OCI-LY7 (cell line): ENCODE data around the gene CDC6. TPM values are rescaled to one million over a fixed set of nuclear protein-coding genes. Genes with fewer than 3 reads are reported as not detected.
A peak's percentile ranks its signal among the peaks of the same experiment; 100 is the strongest.

Source experiments
- BruUV-seq: library from RNA; stranded (reverse); fragments of 400-500 nt; replicated peaks from 2 replicates; lab custom pipeline; 2021; lab: Mats Ljungman, UMichigan
- CTCF ChIA-PET: fragments of 300-600 bp; sonication (Branson Sonifier 250); formaldehyde crosslinking; loops from one replicate; lab custom pipeline; 2022; ENCODE audit warnings: antibody characterized with exemption; ENCODE audit not compliant: unreplicated experiment; lab: Charles Lee
- POLR2A ChIA-PET: fragments of 300-600 bp; sonication (Branson Sonifier 250); formaldehyde crosslinking; loops from one replicate; lab custom pipeline; 2022; ENCODE audit warnings: antibody characterized with exemption; lab: Charles Lee
- DNase-seq: peaks from one replicate; pipeline ENCODE4 v3.0.0-alpha.2; 2015; ENCODE audit warnings: low spot score
- H2AFZ ChIP-seq: fragments of 200-600 bp; sonication (generic), shearing (Covaris generic); 2 replicates; pipeline ENCODE4 v1.6.1; 2014; ENCODE audit warnings: mild to moderate bottlenecking, antibody characterized with exemption, low read length, moderate library complexity
- H3K27ac ChIP-seq: fragments of 200-600 bp; sonication (generic); 2 replicates; pipeline ENCODE4 v1.5.1; 2014; ENCODE audit warnings: mixed run types, low read depth, mild to moderate bottlenecking, moderate library complexity, low read length, inconsistent platforms; ENCODE audit not compliant: poor library complexity, severe bottlenecking
- H3K36me3 ChIP-seq: fragments of 200-600 bp; sonication (generic); 2 replicates; pipeline ENCODE4 v1.6.1; 2014; ENCODE audit warnings: mild to moderate bottlenecking, antibody characterized with exemption, low read length, moderate library complexity, mixed read lengths; ENCODE audit not compliant: insufficient read depth
- H3K4me1 ChIP-seq: fragments of 200-600 bp; sonication (generic); 2 replicates; pipeline ENCODE4 v1.5.1; 2014; ENCODE audit warnings: mild to moderate bottlenecking, low read length; ENCODE audit not compliant: insufficient read depth, poor library complexity, severe bottlenecking
- H3K4me2 ChIP-seq: fragments of 200-600 bp; sonication (generic); 2 replicates; pipeline ENCODE4 v1.6.1; 2014; ENCODE audit warnings: mild to moderate bottlenecking, low read length
- H3K4me3 ChIP-seq: fragments of 200-600 bp; sonication (generic); 2 replicates; pipeline ENCODE4 v1.5.1; 2014; ENCODE audit warnings: mild to moderate bottlenecking, low read depth, low read length; ENCODE audit not compliant: poor library complexity, severe bottlenecking
- H3K79me2 ChIP-seq: fragments of 200-600 bp; sonication (generic); 2 replicates; pipeline ENCODE4 v1.6.1; 2016; ENCODE audit warnings: low read depth, mild to moderate bottlenecking, low read length, moderate library complexity, mixed read lengths; ENCODE audit not compliant: insufficient read depth
- H3K9me2 ChIP-seq: fragments of 200-600 bp; sonication (generic); 2 replicates; pipeline ENCODE4 v1.6.1; 2016; ENCODE audit warnings: mild to moderate bottlenecking, low read length, mixed read lengths; ENCODE audit not compliant: insufficient read depth
- H3K9me3 ChIP-seq: fragments of 200-600 bp; sonication (generic); 2 replicates; pipeline ENCODE4 v1.6.1; 2014; ENCODE audit warnings: mild to moderate bottlenecking, mixed run types, low read length, mixed read lengths
- H4K20me1 ChIP-seq: fragments of 200-600 bp; sonication (generic); 2 replicates; pipeline ENCODE4 v1.6.1; 2014; ENCODE audit warnings: mild to moderate bottlenecking, antibody characterized with exemption, low read length, moderate library complexity, mixed read lengths; ENCODE audit not compliant: insufficient read depth
- EZH2phosphoT487 ChIP-seq: fragments of 200-600 bp; sonication (generic); IDR thresholded peaks from 2 replicates; pipeline ENCODE4 v1.6.1; 2018; ENCODE audit warnings: low read depth, borderline replicate concordance, mild to moderate bottlenecking, mixed run types, antibody characterized with exemption, low read length, moderate library complexity, mixed read lengths
- intact Hi-C: fragments of 100-400 bp; cut with micrococcal nuclease; formaldehyde crosslinking; loops from one replicate; pipeline ENCODE4 v1.10.0; 2022; ENCODE audit not compliant: unreplicated experiment
- total RNA-seq, 2 experiments: library from RNA; depleted of rRNA in 1 of 2; stranded (reverse); fragments of >200 nt in 1 of 2; shearing (Covaris generic) in 1 of 2; gene quantifications; 2 replicates each; pipeline ENCODE4 v1.2.3, GENCODE V29; 2014 to 2022
- TF ChIP-seq, protein P1 (sequence below): fragments of 200-600 bp; sonication (generic); conservative IDR thresholded peaks from 2 replicates; pipeline ENCODE4 v1.5.1; 2014; ENCODE audit warnings: mild to moderate bottlenecking, antibody characterized with exemption, low read length, moderate library complexity, mixed read lengths

CDC6 gene
- total RNA-seq, 2 experiments from 2014 or later: 75.2 to 132 TPM

DNA sequence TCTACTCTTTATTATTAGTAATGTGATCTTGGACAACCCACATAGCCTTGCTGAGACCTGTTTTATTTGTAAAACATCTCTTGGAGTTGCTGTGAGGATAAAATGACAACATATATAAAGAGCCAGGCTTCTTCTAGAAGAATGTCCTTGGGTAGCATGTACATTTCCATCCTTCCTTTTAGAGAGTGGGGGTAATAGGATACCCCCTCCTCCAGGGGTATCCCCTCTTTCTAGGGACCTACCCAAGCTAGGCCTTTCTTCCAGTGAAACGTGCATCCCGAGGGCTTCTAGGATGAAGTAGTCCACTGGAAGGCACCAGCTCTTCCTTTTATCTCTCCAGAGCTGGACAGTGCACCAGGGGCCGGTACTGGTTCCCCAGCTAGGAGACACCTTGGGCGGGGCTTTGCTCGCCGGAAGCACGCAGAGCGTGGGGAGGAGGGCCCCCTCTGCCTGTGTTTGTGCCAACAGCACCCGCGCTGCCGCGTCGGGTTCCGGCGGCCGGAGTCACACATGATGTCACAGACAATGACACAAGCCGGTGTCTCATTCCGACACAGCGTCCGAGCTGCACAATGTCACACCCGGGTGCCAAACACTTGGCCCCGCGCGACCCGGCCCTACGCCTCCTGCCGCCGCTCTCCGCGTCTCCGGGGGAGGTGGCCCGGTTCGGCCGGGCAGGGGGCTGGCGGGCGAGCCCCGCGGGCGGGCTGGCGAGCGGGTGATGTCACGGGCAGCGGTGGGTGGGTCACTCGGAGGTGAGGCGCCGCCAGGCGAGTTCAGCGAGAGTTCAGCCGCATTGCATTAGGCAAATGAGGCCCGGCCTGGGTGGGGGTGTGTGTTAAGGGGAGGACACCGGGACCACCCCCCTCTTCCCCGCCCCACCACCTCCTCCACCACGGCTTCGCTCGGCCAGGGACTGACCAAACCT is 53.5 kb downstream of the CDC6 start:
- ChIA-PET CTCF (interaction anchor here (0.7 to 0.9 kb wide), 2 partner anchors 14 to 17 kb away, joined by 3 read pairs; no protein-coding TSS in a partner anchor), POLR2A (interaction anchor here (0.5 to 1.4 kb wide), 2 partner anchors 13 to 123 kb away, joined by 4 to 10 read pairs; no protein-coding TSS in a partner anchor)
- TF ChIP-seq EZH2phosphoT487: no peak
- TF ChIP-seq, protein P1, sequence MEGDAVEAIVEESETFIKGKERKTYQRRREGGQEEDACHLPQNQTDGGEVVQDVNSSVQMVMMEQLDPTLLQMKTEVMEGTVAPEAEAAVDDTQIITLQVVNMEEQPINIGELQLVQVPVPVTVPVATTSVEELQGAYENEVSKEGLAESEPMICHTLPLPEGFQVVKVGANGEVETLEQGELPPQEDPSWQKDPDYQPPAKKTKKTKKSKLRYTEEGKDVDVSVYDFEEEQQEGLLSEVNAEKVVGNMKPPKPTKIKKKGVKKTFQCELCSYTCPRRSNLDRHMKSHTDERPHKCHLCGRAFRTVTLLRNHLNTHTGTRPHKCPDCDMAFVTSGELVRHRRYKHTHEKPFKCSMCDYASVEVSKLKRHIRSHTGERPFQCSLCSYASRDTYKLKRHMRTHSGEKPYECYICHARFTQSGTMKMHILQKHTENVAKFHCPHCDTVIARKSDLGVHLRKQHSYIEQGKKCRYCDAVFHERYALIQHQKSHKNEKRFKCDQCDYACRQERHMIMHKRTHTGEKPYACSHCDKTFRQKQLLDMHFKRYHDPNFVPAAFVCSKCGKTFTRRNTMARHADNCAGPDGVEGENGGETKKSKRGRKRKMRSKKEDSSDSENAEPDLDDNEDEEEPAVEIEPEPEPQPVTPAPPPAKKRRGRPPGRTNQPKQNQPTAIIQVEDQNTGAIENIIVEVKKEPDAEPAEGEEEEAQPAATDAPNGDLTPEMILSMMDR: peak; percentile 41; the same call in 1 of the 2 replicates
- H3K4me2 ChIP-seq: peak overlapping the region; percentile 79
- no peaks in the 10 kb centered on the region for H3K36me3 ChIP-seq
- peaks cover 50% of the 10 kb centered on the region for H3K4me1 ChIP-seq
- H2AFZ ChIP-seq: peak overlapping the region; percentile 72
- BruUV-seq: no TSS peak
- no peaks in the 10 kb centered on the region for H3K9me3 ChIP-seq
- H3K79me2 ChIP-seq: no peaks in the 10 kb centered on the region
- H3K27ac ChIP-seq: peak overlapping the region; percentile 2
- H4K20me1 ChIP-seq: no peaks in the 10 kb centered on the region
- peak; percentile 90 for DNase-seq
- peak overlapping the region; percentile 73 for H3K4me3 ChIP-seq
- intact Hi-C loops: loop anchor here (1.0 kb wide), 1 partner anchor 19 kb away; no protein-coding TSS in a partner anchor
- no peaks in the 10 kb centered on the region for H3K9me2 ChIP-seq

DNA sequence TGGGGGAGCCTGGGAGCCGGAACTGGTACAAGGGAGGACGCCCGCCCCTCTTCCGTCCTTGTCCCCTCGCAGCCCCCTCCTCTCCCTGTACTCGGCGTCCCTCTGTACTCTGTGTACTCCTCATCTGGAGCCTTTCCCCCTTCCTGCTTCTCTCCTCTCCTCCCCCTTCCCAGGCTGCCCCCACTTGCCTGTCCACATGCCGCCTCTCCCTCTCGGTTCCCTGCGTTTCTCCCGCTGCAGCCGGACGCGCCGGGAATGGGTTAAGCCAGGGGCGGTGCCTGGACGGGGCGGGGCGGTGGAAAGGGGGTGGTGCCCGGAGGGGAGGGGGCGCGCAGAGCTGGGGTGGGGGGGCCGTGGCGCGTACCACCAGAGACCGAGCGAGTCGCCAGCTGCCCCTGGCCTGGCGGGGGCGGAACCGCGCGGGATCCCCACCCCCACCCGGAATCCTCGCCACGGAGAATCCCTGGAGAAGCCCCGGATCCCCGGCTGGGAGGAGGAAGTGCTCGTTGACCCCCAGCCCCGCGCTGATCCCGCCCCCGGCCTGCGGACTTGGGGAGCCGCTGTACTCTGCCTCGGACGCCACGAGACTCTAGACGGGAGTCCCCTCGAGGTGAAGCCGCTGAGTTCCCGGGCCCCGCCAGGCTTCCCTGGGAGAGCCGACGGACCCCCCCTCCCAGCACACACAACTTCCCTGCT is 54.3 kb downstream of the CDC6 start:
- Histone ChIP-seq H3K36me3 (no peaks in the 10 kb centered on the region), H3K9me3 (no peaks in the 10 kb centered on the region), H3K9me2 (no peaks in the 10 kb centered on the region), H3K27ac (peak overlapping the region; percentile 2), H3K79me2 (no peaks in the 10 kb centered on the region), H3K4me2 (peak overlapping the region; percentile 79), H2AFZ (peak overlapping the region; percentile 72; the same call in 1 of the 2 replicates), H3K4me3 (peak overlapping the region; percentile 73), H3K4me1 (peaks cover 50% of the 10 kb centered on the region), H4K20me1 (no peaks in the 10 kb centered on the region)
- no TSS peak for BruUV-seq
- no peak for DNase-seq
- ChIA-PET CTCF (no interaction called here), POLR2A (no interaction called here)
- intact Hi-C loops: loop anchor here (1.0 kb wide), 1 partner anchor 20 kb away; no protein-coding TSS in a partner anchor
- TF ChIP-seq EZH2phosphoT487: no peak
- TF ChIP-seq, protein P1: no peak
